HepG2 (cell line): Measurements from ENCODE around the gene CBX5. TPM values are rescaled to one million over a fixed set of nuclear protein-coding genes. Genes with fewer than 3 reads are reported as not detected.

Source experiments
- CEBPB ChIP-seq: IDR thresholded peaks from 2 replicates; pipeline ENCODE4 v1.6.1; 2011; ENCODE audit warnings: low read depth, low read length, improper control_type of control experiment, borderline replicate concordance
- IRX3 ChIP-seq: sonication (generic); formaldehyde crosslinking; IDR thresholded peaks from 2 replicates; pipeline ENCODE4 v1.8.1; 2023; ENCODE audit warnings: mild to moderate bottlenecking, low read depth, missing genetic modification reagents, borderline replicate concordance
- ISX ChIP-seq: sonication (generic); formaldehyde crosslinking; conservative IDR thresholded peaks from 2 replicates; pipeline ENCODE4 v1.5.0; 2020; ENCODE audit warnings: missing genetic modification reagents
- LCORL ChIP-seq, 2 experiments: fragments of 450-650 bp in 1 of 2; sonication (generic) in 1 of 2; formaldehyde crosslinking in 1 of 2; IDR thresholded peaks; 2 replicates each; pipeline versions ENCODE4 v1.5.0 to v1.6.1; 2017 to 2020; ENCODE audit warnings: antibody characterized with exemption in 1 of 2, missing genetic modification reagents in 1 of 2
- NFKBIZ ChIP-seq: IDR thresholded peaks from 2 replicates; pipeline ENCODE4 v1.6.1; 2018; ENCODE audit warnings: missing genetic modification reagents, missing compliant biosample characterization
- SPEN ChIP-seq: sonication (generic); formaldehyde crosslinking; IDR thresholded peaks from 2 replicates; pipeline ENCODE4 v1.5.1; 2020; ENCODE audit warnings: low read depth, mild to moderate bottlenecking, missing genetic modification reagents
- SRF ChIP-seq: IDR thresholded peaks from 2 replicates; pipeline ENCODE4 v1.6.1; 2011; ENCODE audit warnings: mild to moderate bottlenecking, low read depth, low read length, moderate library complexity
- ZFP41 ChIP-seq: sonication (generic); formaldehyde crosslinking; IDR thresholded peaks from 2 replicates; pipeline ENCODE4 v1.4.0; 2020; ENCODE audit warnings: mild to moderate bottlenecking, missing genetic modification reagents, borderline replicate concordance
- ZKSCAN1 ChIP-seq: fragments of 150-350 bp; IDR thresholded peaks from 2 replicates; pipeline ENCODE4 v1.6.1; 2014; ENCODE audit warnings: low read length
- ZNF350 ChIP-seq: sonication (generic); formaldehyde crosslinking; IDR thresholded peaks from 2 replicates; pipeline ENCODE4 v1.4.0; 2020; ENCODE audit warnings: mild to moderate bottlenecking, low read depth, missing genetic modification reagents, borderline replicate concordance
- ZNF720 ChIP-seq: sonication (generic); formaldehyde crosslinking; IDR thresholded peaks from 2 replicates; pipeline ENCODE4 v1.4.0; 2020; ENCODE audit warnings: missing genetic modification reagents
- ZNF816 ChIP-seq: sonication (generic); formaldehyde crosslinking; IDR thresholded peaks from 2 replicates; pipeline ENCODE4 v1.8.0; 2022; ENCODE audit warnings: missing genetic modification reagents, mild to moderate bottlenecking, borderline replicate concordance
- ZNF841 ChIP-seq: sonication (generic); formaldehyde crosslinking; IDR thresholded peaks from 2 replicates; pipeline ENCODE4 v1.8.1; 2023; ENCODE audit warnings: missing genetic modification reagents, borderline replicate concordance
- polyA plus RNA-seq, 8 experiments: library from polyadenylated mRNA; depleted of rRNA in 3 of 8; stranded (reverse) in 7 of 8; unstranded in 1 of 8; fragments of >200 nt; fragmentation: Illumina TruSeq in 4 of 8; extraction: Trizol in 4 of 8; gene quantifications; 2 replicates each; pipeline versions ENCODE4 v1.2.1 to v1.2.3, GENCODE V29; 2011 to 2016; ENCODE audit warnings: low read depth in 4 of 8, missing spikeins in 1 of 8, mixed read lengths in 1 of 8; ENCODE audit not compliant: insufficient read depth in 1 of 8
- total RNA-seq, 5 experiments: library from RNA; depleted of rRNA; stranded (reverse); fragments of >200 nt; fragmentation: Illumina TruSeq; extraction: Trizol; gene quantifications; 2 replicates each; pipeline ENCODE4 v1.2.3, GENCODE V29; 2016; ENCODE audit warnings: low read depth in 1 of 5
- TF ChIP-seq, protein P1 (sequence below): sonication (generic); formaldehyde crosslinking; IDR thresholded peaks from 2 replicates; pipeline ENCODE4 v1.4.0; 2020; ENCODE audit warnings: missing genetic modification reagents
- TF ChIP-seq, protein P2 (sequence below): sonication (generic); formaldehyde crosslinking; IDR thresholded peaks from 2 replicates; pipeline ENCODE4 v1.5.1; 2020; ENCODE audit warnings: missing genetic modification reagents, mild to moderate bottlenecking, borderline replicate concordance
- TF ChIP-seq, protein P3 (sequence below): sonication (generic); formaldehyde crosslinking; IDR thresholded peaks from 2 replicates; pipeline ENCODE4 v1.5.0; 2020; ENCODE audit warnings: missing genetic modification reagents
- TF ChIP-seq, protein P4 (sequence below): sonication (generic); formaldehyde crosslinking; IDR thresholded peaks from 2 replicates; pipeline ENCODE4 v1.4.0; 2020; ENCODE audit warnings: missing genetic modification reagents
- TF ChIP-seq, protein P5 (sequence below): sonication (generic); formaldehyde crosslinking; IDR thresholded peaks from 2 replicates; pipeline ENCODE4 v1.8.0; 2022; ENCODE audit warnings: mild to moderate bottlenecking, missing genetic modification reagents, borderline replicate concordance

The CBX5 gene
- total and polyA plus RNA-seq, 2 of the 13 experiments (the other 11 are each of a cell fraction or from before 2014, with no cell fraction given) = 16.0 to 22.2 TPM

DNA sequence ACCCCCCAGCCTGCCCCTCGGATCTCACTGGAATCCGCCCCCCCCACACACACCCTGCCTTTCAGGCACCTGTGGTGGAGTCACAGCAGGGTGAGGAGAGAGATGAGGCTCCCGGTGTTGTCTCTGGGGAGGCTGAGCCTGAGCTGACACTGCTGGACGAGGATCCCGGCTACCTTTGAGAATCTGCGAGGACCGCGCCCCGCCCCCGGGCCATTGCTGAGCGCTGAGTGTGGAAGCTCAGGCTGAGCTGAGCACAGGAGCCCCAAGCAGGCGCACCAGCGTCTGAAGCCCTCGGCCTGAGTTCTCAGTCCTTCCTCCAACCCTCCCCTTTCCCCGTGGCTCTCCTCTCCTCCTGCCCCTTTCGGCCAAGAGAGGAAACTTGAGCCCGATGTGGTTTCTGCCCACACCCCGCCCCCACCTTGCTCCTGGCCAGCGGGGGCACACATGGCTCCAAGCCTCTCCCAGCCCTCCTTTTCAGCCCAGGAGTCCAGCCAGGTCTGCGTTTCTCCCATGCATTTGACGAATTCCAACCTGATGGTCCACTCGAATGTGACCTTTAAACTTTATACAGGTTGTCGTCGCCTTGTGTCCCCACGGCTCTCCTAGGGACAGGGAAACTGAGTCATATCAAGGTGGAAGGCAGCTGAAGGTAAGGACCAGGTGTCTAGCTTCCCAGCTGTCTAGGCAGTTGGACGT is 21.0 kb upstream of the CBX5 start, which contains the start of gene NFE2 (continued):
- TF ChIP-seq, protein P1, sequence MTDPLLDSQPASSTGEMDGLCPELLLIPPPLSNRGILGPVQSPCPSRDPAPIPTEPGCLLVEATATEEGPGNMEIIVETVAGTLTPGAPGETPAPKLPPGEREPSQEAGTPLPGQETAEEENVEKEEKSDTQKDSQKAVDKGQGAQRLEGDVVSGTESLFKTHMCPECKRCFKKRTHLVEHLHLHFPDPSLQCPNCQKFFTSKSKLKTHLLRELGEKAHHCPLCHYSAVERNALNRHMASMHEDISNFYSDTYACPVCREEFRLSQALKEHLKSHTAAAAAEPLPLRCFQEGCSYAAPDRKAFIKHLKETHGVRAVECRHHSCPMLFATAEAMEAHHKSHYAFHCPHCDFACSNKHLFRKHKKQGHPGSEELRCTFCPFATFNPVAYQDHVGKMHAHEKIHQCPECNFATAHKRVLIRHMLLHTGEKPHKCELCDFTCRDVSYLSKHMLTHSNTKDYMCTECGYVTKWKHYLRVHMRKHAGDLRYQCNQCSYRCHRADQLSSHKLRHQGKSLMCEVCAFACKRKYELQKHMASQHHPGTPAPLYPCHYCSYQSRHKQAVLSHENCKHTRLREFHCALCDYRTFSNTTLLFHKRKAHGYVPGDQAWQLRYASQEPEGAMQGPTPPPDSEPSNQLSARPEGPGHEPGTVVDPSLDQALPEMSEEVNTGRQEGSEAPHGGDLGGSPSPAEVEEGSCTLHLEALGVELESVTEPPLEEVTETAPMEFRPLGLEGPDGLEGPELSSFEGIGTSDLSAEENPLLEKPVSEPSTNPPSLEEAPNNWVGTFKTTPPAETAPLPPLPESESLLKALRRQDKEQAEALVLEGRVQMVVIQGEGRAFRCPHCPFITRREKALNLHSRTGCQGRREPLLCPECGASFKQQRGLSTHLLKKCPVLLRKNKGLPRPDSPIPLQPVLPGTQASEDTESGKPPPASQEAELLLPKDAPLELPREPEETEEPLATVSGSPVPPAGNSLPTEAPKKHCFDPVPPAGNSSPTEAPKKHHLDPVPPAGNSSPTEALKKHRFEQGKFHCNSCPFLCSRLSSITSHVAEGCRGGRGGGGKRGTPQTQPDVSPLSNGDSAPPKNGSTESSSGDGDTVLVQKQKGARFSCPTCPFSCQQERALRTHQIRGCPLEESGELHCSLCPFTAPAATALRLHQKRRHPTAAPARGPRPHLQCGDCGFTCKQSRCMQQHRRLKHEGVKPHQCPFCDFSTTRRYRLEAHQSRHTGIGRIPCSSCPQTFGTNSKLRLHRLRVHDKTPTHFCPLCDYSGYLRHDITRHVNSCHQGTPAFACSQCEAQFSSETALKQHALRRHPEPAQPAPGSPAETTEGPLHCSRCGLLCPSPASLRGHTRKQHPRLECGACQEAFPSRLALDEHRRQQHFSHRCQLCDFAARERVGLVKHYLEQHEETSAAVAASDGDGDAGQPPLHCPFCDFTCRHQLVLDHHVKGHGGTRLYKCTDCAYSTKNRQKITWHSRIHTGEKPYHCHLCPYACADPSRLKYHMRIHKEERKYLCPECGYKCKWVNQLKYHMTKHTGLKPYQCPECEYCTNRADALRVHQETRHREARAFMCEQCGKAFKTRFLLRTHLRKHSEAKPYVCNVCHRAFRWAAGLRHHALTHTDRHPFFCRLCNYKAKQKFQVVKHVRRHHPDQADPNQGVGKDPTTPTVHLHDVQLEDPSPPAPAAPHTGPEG (CRISPR knock-in tag) = peak; percentile 61; the same call in 1 of the 2 replicates
- TF ChIP-seq, protein P2, sequence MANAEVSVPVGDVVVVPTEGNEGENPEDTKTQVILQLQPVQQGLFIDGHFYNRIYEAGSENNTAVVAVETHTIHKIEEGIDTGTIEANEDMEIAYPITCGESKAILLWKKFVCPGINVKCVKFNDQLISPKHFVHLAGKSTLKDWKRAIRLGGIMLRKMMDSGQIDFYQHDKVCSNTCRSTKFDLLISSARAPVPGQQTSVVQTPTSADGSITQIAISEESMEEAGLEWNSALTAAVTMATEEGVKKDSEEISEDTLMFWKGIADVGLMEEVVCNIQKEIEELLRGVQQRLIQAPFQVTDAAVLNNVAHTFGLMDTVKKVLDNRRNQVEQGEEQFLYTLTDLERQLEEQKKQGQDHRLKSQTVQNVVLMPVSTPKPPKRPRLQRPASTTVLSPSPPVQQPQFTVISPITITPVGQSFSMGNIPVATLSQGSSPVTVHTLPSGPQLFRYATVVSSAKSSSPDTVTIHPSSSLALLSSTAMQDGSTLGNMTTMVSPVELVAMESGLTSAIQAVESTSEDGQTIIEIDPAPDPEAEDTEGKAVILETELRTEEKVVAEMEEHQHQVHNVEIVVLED (CRISPR knock-in tag) = no peak
- TF ChIP-seq ISX = no peak
- TF ChIP-seq, protein P3, sequence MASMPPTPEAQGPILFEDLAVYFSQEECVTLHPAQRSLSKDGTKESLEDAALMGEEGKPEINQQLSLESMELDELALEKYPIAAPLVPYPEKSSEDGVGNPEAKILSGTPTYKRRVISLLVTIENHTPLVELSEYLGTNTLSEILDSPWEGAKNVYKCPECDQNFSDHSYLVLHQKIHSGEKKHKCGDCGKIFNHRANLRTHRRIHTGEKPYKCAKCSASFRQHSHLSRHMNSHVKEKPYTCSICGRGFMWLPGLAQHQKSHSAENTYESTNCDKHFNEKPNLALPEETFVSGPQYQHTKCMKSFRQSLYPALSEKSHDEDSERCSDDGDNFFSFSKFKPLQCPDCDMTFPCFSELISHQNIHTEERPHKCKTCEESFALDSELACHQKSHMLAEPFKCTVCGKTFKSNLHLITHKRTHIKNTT = no peak
- no peak for TF ChIP-seq ZNF841 (CRISPR knock-in tag)
- no peak for TF ChIP-seq NFKBIZ
- TF ChIP-seq SRF = no peak
- TF ChIP-seq ZKSCAN1 = no peak
- TF ChIP-seq, protein P4, sequence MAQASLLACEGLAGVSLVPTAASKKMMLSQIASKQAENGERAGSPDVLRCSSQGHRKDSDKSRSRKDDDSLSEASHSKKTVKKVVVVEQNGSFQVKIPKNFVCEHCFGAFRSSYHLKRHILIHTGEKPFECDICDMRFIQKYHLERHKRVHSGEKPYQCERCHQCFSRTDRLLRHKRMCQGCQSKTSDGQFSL (CRISPR knock-in tag) = peak; percentile 18; the same call in 1 of the 2 replicates
- peak; percentile 72; the same call in 1 of the 2 replicates for TF ChIP-seq ZNF816 (CRISPR knock-in tag)
- TF ChIP-seq SPEN = no peak
- TF ChIP-seq CEBPB = no peak
- TF ChIP-seq ZNF720 (CRISPR knock-in tag) = no peak
- peak; percentile 72; the same call in 1 of the 2 replicates for TF ChIP-seq ZNF350 (CRISPR knock-in tag)
- TF ChIP-seq LCORL (IDR thresholded peaks at IDR 0.05) = no peak
- TF ChIP-seq LCORL (CRISPR knock-in tag; IDR thresholded peaks at IDR 0.05) = no peak; the same call in 1 of the 2 replicates
- TF ChIP-seq, protein P5, sequence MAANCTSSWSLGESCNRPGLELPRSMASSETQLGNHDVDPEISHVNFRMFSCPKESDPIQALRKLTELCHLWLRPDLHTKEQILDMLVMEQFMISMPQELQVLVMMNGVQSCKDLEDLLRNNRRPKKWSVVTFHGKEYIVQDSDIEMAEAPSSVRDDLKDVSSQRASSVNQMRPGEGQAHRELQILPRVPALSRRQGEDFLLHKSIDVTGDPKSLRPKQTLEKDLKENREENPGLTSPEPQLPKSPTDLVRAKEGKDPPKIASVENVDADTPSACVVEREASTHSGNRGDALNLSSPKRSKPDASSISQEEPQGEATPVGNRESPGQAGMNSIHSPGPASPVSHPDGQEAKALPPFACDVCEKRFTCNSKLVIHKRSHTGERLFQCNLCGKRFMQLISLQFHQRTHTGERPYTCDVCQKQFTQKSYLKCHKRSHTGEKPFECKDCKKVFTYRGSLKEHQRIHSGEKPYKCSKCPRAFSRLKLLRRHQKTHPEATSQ = no peak
- no peak for TF ChIP-seq IRX3 (CRISPR knock-in tag)
- TF ChIP-seq ZFP41 (CRISPR knock-in tag) = no peak
